ENCODE measurements around the gene TTYH3.

TTYH3 gene

GRCh38 chr7:2617325-2617905, 14.4 kb upstream of the TTYH3 start:
- DNase-seq: no peak

DNA sequence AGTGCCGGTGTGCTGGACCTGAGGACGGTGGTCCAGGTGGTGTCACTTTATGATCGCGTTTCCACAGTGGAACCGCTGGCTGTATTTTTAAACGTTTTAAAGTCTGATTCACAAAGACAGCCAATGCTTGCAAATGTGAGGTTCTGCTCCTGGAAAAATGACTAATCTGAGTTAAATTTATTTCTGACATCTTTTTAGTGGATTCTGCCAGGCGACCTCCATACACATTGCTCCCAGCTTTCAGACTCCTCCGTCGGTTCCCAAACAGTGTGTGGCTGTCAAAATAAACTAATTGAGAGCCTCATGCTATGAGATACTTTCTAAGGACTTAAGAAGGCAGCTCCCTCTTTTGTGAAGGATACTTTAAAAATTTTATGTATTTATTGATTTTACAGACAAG, 12.7 kb upstream of the TTYH3 start:
- no peak for DNase-seq

GRCh38 chr7:2621061-2621828, 10.5 kb upstream of the TTYH3 start:
- DNase-seq: no peak

- DNase-seq: no peak
Measured at GRCh38 chr7:2621948-2622640, 9.7 kb upstream of the TTYH3 start.

DNA sequence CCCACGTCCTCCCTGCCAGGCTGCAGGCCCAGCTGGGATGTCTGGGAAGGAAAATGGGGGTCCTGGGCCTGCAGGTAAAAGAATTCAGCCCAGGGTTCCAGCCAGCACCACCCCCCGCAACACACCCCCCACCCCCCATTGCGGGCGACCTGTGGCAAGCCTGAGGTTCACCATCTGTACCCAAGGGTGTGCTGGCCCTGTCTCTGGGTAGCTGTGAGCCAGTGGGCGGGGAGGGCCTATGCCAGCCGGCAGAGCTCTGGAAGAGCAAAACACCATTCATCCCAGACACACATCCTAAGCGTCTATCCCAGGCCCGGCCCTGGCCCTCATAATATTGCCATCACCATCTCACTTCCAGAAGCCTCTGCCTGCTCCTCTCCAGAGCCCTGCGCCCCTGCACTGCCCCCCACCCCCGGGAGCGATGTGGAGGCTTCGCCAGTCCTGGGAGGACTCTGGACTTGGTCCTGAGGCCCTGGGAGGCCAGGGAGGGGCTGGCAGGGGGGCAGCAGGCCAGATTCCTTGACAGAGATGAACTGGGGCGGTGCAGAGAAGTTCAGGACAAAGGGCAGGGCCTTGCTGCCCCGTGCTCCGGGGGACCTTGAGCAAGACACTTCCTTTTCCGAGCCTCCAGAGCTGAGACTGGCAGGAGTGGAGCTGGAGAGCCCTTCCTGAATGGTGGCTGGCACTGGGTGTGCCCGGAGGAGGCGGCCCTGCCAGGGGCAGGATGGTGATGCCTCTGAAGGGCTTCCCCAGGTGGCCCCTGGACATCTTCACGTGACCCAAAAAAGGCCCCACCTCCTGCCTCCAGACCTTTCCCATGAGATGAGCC, 8.7 kb upstream of the TTYH3 start:
- DNase-seq: no peak

- no peak for DNase-seq
Measured at GRCh38 chr7:2623698-2624014, 8.1 kb upstream of the TTYH3 start.

DNA sequence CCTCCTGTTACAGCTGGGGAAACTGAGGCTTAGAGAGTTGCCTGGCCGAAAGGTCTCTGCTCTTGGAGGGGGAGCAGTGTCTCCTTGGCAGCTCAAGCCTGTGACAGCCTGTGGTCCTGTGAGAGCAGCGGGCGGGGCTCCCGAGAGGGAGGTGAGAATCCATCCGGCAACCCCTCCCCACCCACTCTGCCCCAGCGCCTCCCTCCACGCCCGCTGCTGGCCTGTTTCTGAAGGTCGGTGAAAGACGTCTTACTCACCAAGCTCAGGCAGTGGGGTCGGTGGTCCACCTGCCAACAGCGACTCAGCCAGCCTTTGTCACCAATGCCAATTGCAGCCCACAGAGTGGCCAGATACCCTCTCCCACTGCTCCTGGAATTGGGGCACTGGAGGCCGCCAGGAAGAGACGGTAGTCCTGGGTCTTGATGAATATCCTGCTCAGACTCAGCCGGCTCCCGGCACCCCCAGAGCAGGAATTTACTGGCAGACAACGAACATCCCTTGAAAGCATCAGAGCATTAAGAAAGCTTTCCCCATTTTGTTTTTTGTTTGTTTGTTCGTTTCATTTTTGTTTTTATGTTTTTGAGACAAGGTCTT, 7.4 kb upstream of the TTYH3 start:
- DNase-seq: no peak

DNA sequence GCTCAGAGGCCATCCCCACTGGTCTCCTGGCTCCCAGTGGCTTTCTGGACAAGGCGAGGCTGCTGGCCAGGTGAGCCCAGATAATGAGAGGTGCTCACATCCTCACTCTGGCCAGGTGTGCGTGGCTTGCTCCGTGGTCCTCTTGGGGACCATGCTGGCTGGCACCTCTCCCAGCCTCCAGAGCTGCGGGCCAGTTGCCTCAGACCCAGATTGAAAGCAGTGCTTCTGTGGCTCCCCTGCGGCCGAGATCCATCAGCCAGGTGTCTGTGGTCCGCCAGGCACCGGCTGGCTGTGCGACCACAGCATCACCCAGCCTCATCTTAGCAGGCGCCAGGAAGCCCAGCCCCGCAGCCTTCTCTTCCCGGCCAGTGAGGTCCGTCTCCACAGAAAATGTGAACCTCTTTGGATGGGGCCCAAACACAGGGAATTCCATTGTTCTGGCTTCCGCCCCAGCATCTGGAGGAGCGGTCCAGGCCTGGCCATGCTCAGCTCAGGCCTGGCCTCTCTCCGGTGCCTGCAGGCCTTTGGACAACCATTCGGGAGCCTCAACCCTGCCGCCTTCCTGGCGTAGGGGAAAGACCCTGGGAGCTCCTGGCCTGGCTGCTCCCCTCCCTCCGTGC, 5.2 kb upstream of the TTYH3 start:
- no peak for DNase-seq

DNA sequence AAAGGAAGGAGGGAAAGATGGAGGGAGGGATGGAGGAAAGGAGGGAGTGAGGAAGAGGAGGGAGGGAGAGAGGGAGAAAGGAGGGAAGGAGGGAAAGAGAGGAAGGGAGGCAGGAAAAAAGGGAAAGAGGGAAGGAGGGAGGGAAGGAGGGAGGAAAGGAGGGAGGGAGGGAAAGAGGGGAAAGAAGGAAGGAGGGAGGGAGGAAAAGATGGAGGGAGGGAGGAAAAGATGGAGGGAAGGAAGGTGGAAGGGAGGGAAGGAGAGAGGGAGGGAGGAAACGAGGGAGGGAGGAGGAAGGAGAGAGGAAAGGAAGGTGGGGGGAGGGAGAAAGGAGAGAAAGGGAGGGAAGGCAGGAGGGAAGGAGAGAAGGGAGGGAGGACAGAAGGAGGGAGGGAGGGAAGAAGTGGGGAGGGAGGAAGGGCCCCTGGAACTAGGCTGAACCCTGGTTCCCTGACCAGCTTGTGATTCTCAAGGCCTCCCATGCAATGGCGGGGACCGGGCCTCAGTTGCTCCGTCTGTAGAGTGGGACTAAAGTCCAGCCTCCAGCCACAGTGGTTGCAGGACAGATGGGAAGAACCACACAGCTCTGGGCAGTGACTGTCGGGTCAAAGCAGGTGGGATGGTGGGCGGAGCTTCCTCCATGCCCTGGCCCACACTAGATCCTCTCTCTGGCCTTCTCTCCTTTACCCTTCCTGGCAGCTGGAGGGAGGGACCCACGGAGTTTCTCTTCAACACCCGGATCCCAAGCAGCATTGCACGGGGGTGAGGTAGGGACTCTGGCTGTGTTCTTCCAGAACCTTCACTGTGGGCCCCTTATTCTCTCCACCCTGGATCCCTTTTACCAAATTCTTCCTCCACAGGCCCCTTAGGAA, 4.3 kb upstream of the TTYH3 start:
- DNase-seq: no peak

DNA sequence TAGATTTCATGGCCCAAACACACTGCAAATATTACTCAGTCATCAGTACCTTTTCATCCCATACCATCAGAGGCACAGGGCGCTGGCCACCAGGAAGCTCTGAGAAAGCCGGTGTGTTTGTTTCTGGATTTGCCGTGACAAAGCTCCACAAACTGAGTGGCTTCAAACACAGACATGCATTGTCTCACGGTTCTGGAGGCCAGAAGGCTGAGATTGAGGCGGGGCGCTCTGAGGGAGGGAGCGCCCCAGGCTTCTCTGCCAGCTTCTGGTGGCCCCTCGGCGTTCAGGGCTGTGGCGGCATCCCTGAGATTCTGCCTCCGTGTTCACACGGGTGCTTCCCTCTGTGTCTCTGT, 3.7 kb upstream of the TTYH3 start:
- DNase-seq: no peak

- no peak for DNase-seq
Measured at GRCh38 chr7:2628891-2629290, 2.9 kb upstream of the TTYH3 start.

GRCh38 chr7:2629746-2630681, 1.8 kb upstream of the TTYH3 start:
- DNase-seq: no peak

DNA sequence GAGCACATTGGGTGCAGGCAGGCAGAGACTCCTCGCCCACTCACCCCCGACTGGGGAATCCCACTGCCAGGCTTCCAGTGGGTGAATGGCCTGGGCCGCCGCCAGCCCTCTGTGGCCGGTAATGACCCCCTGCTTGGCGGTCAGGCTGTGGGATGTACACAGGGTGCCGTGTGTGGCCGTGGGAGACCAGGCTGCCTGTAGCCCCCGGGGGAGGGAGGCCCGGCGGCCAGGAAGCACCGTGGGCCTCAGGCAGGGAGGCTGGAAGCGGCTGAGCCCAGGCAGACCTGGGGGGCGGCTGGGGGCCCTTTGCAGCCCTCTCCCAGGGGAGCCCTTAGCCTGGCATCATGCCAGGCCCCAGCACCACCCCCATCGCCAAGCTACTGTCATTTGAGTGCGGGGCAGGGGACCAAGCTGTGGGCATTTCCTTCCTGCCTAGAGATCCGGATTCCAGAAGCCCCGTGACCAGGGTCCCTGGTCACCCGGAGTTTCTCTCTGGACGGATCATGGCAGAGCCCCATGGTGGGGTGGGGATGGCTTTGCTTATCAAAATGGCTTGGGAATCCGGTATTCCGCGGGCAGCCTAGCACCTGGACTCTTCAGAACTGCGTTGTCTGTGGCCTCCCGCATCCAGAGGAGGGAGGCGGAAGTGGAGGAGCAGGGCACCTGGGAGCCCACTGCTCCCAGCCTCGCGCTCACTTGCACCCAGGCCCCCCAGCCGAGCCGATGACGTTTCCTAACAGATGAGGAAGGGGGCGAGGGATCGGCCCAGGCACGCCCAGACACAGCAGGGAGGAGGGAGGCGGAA, 1.1 kb downstream of the TTYH3 start:
- DNase-seq: peak; percentile 16

DNA sequence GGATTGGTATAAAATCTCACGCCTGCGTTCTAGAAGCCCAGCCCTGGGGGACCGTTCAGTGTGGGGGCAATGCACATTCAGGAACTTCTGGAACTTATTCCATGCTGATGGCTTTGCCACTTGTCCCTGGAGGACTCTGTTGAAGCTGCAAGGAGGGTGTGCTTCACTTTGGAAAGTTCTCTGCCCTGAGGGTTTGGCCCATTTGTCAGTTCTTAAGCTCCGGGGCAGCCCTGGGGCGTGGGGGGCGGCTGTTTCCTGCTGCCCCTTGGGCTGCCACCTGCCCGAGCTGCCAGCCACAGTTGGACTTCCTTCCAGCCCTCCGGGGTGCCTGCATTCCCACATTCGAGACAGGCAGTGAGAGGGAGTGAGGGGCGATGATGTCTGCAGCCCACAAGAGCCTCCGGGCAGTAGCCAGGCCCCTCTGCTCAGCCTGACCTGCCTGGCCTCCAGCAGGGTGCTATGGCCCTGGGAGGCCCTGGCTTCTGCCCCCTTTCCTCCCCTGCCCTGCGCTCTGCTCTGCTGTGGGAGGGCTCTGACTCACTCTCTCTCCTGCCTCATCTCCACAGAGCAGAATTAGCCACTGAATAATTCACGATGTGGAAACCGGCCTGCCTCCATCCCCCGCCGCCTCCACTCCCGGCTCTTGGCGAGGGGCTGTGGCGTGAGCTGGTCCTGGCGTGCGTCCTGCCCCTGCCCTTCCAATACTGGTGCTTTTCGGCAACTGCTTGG, 1.9 kb downstream of the TTYH3 start:
- no peak for DNase-seq

GRCh38 chr7:2634267-2635145, 2.7 kb downstream of the TTYH3 start:
- DNase-seq: no peak

DNA sequence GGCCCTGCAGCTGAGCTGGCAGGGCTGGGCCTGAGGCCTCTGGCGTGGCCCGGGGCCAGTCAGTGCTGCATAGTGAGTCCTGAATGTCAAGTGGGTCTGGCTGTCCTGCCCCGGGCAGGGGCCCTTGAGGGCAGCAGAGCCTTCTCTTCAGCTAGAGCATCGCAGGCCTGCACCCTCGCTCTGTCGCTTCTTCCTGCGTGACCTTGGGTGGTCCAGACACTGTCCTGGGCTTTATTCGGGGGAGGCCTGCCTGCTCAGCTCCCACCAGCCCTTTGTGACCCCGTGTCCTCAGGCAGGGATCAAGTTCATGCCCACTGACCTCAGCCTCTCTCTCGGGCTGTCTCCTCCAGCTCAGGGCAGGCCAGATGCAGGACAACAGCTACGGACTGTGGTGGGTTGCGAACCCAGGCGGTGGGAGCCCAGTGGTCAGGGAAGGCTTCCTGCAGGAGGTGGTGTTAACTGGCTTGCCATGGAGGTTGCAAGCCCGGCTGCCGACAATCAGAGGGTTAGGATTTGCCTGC, 3.4 kb downstream of the TTYH3 start:
- DNase-seq: no peak
